Measurements from ENCODE around the gene PDILT.

DNA sequence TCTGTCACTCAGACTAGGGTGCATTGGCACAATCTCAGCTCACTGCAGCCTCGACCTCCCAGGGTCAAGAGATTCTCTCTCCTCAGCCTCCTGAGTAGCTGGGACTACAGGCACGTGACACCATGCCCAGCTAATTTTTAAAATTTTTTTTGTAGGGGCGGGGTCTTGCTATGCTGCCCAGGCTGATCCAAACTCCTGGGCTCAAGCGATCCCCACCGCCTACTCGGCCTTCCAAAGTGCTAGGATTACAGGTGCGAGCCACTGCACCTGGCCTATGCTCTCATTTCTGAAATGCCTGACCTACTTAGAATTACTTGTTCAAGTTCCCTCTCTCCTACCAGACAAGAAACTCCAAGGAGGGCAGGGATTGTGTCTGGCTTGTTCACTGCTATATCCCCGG is 72.1 kb downstream of the PDILT start:
- TF ChIP-seq, protein P1, sequence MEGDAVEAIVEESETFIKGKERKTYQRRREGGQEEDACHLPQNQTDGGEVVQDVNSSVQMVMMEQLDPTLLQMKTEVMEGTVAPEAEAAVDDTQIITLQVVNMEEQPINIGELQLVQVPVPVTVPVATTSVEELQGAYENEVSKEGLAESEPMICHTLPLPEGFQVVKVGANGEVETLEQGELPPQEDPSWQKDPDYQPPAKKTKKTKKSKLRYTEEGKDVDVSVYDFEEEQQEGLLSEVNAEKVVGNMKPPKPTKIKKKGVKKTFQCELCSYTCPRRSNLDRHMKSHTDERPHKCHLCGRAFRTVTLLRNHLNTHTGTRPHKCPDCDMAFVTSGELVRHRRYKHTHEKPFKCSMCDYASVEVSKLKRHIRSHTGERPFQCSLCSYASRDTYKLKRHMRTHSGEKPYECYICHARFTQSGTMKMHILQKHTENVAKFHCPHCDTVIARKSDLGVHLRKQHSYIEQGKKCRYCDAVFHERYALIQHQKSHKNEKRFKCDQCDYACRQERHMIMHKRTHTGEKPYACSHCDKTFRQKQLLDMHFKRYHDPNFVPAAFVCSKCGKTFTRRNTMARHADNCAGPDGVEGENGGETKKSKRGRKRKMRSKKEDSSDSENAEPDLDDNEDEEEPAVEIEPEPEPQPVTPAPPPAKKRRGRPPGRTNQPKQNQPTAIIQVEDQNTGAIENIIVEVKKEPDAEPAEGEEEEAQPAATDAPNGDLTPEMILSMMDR (conservative IDR thresholded peaks at IDR 0.05), result no peak
- no peak for TF ChIP-seq ZFX (IDR thresholded peaks at IDR 0.05)
